GM19238 (cell line): Measurements from ENCODE around the gene OVCA2.

ENCODE experiments used
- DNase-seq: peaks from one replicate; pipeline ENCODE4 v3.0.0; 2011; ENCODE audit warnings: low spot score; ENCODE audit not compliant: insufficient read length

OVCA2 gene

GRCh38 chr17:2084766-2085647 lies 43.2 kb downstream of the OVCA2 start:
- no peak for DNase-seq

DNA sequence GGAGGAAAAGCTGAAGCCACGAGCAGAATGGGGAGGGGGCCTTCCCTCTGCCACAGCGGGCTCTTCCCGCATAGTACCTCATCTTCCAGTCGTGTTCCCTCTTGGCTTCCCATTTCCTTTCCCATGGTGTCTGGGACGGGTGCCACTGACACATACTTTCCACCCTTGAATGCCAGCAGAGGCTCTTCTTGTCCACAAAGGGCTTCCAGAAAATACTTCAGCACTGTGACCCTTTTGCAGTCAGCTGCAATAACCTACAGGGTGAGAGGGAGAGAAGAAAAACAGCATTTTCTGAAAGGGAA lies 43.8 kb downstream of the OVCA2 start:
- no peak for DNase-seq

- DNase-seq = no peak
Measured at GRCh38 chr17:2086306-2086705, 44.5 kb downstream of the OVCA2 start.

- no peak for DNase-seq
Measured at GRCh38 chr17:2087597-2088211, 45.9 kb downstream of the OVCA2 start.

GRCh38 chr17:2089021-2089422 lies 47.2 kb downstream of the OVCA2 start:
- no peak for DNase-seq

- no peak for DNase-seq
Measured at GRCh38 chr17:2090210-2090641, 48.4 kb downstream of the OVCA2 start.

GRCh38 chr17:2090804-2091534 lies 49.1 kb downstream of the OVCA2 start:
- DNase-seq = no peak

DNA sequence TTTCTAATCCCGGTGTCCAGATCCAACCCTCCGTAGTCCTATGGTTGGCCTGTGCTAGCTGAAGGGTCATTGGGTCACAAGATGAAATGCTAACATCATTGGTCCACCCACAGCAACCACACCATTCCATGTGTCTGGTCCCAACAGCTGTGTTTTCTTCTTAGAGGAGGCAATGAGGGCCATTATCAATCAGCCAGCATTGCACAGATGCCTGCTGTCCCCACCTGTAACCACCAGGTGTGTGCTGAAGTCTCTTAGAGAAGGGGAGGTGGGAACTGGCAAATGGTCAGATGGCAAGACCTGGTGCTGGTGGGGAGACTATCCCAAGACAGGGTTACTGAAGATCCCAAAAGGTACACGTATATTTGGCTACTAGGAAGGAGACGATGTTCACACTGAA lies 50.4 kb downstream of the OVCA2 start:
- no peak for DNase-seq
